ENCODE data around the gene BIN2. TPM values are rescaled to one million over a fixed set of nuclear protein-coding genes. Genes with fewer than 3 reads are reported as not detected.

The BIN2 gene
- total and polyA plus RNA-seq, 10 of the 15 experiments (the other 5 are each of a cell fraction or from before 2014, with no cell fraction given): 8.6 to 42.9 (median 32.1) TPM

DNA sequence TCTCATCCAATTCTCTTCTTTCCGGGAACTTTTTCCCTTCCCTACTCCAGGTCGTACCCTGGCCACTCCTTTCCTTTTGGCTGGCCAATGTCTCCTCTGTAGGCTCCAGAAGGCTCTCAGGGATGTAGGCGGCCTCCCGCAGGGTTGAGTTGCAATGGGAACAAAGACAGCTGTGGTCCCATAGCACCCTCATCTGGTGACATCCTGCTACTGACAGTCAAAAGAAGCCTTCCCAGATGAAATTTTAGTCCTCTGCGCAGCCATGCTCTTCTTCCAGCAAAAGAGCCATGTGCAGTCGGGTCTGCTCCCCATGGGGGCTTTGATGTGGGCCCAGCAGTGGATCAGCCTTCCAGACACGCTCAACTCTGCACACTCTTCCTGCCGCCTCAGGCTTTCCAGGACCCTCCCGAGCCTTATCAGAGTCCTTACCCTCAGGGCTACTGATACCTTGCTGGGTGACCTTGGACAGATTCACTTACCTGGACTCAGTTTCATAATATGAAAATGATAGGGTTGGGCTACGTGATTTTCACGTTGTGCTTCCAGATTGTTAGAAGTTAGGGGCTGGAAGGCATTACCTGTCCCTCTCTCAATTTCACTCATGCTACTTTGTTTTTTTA lies 28.0 kb upstream of the BIN2 start:
- in situ Hi-C loops (cut with MboI) (no loop called here), intact Hi-C loops (cut with micrococcal nuclease; ENCODE audit: unreplicated experiment) (no loop called here)
- Histone ChIP-seq H3K79me2 (ENCODE audit: control insufficient read depth, insufficient read depth, low read length) (no peaks in the 10 kb centered on the region), H3K27ac (ENCODE audit: control insufficient read depth, insufficient read depth) (no peak overlapping the region), H4K20me1 (ENCODE audit: control insufficient read depth, insufficient read depth) (no peaks in the 10 kb centered on the region), H3K4me2 (ENCODE audit: control insufficient read depth, insufficient read depth) (no peak overlapping the region), H3K4me1 (ENCODE audit: control insufficient read depth, insufficient read depth, low read length) (peaks cover 3% of the 10 kb centered on the region), H3K9me3 (replicated peaks; ENCODE audit: control insufficient read depth, insufficient read depth, low read length) (peaks cover under 1% of the 10 kb centered on the region; the same call in 2 of the 3 replicates), H3K27me3 (replicated peaks in 1 of 2; ENCODE audit: control insufficient read depth in 2 of 2, insufficient read depth in 2 of 2, low read length in 1 of 2) (no peaks in the 10 kb centered on the region), H3K4me3 (no peak overlapping the region), H3K9ac (ENCODE audit: control insufficient read depth, insufficient read depth, low read length) (no peak overlapping the region), H2AFZ (ENCODE audit: control insufficient read depth, low read depth, low read length) (no peak overlapping the region), H3K36me3 (ENCODE audit: control insufficient read depth in 2 of 2, insufficient read depth in 2 of 2, low read length in 1 of 2) (no peaks in the 10 kb centered on the region)
- ChIA-PET RAD21 (ENCODE audit: unreplicated experiment) (interaction anchor here (3.1 kb wide), 1 partner anchor 11 kb away, joined by 12 read pairs; no protein-coding TSS in a partner anchor), SMC1A (ENCODE audit: uncharacterized antibody, unreplicated experiment) (interaction anchor here (1.1 to 4.7 kb wide), 2 partner anchors 10 to 44 kb away, joined by 3 to 18 read pairs; no protein-coding TSS in a partner anchor), POLR2A (no interaction called here), CTCF (interaction anchor here (0.9 to 4.2 kb wide), 8 partner anchors 8 to 526 kb away, joined by 3 to 32 read pairs (median 6); no protein-coding TSS in a partner anchor)
- WGBS (ENCODE audit: insufficient coverage, insufficient replicate concordance, low lambda C conversion rate, missing lambda C conversion rate): 80% methylated on average over 11 of the region's 11 CpGs
- BruUV-seq (replicated peaks): TSS peak; percentile 64
- ATAC-seq (peak; percentile 60; the same call in 2 of the 3 replicates), FAIRE-seq (no peak), DNase-seq (ENCODE audit: low read depth, low spot score) (no peak)
- no peak for TF ChIP-seq E2F4 (IDR thresholded peaks at IDR 0.05; ENCODE audit: low read depth, low read length)
- TF ChIP-seq HDGF (IDR thresholded peaks at IDR 0.05): no peak
- TF ChIP-seq RAD21 (IDR thresholded peaks at IDR 0.05; ENCODE audit: insufficient read depth, low read depth, low read length): peak; percentile 66
- TF ChIP-seq BRCA1 (IDR thresholded peaks at IDR 0.05; ENCODE audit: low read depth, low read length): no peak
- no peak for TF ChIP-seq IRF5 (IDR thresholded peaks at IDR 0.05; ENCODE audit: borderline replicate concordance)
- TF ChIP-seq, protein P1, sequence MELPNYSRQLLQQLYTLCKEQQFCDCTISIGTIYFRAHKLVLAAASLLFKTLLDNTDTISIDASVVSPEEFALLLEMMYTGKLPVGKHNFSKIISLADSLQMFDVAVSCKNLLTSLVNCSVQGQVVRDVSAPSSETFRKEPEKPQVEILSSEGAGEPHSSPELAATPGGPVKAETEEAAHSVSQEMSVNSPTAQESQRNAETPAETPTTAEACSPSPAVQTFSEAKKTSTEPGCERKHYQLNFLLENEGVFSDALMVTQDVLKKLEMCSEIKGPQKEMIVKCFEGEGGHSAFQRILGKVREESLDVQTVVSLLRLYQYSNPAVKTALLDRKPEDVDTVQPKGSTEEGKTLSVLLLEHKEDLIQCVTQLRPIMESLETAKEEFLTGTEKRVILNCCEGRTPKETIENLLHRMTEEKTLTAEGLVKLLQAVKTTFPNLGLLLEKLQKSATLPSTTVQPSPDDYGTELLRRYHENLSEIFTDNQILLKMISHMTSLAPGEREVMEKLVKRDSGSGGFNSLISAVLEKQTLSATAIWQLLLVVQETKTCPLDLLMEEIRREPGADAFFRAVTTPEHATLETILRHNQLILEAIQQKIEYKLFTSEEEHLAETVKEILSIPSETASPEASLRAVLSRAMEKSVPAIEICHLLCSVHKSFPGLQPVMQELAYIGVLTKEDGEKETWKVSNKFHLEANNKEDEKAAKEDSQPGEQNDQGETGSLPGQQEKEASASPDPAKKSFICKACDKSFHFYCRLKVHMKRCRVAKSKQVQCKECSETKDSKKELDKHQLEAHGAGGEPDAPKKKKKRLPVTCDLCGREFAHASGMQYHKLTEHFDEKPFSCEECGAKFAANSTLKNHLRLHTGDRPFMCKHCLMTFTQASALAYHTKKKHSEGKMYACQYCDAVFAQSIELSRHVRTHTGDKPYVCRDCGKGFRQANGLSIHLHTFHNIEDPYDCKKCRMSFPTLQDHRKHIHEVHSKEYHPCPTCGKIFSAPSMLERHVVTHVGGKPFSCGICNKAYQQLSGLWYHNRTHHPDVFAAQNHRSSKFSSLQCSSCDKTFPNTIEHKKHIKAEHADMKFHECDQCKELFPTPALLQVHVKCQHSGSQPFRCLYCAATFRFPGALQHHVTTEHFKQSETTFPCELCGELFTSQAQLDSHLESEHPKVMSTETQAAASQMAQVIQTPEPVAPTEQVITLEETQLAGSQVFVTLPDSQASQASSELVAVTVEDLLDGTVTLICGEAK (IDR thresholded peaks at IDR 0.05; ENCODE audit: borderline replicate concordance): no peak
- no peak for TF ChIP-seq TCF12 (IDR thresholded peaks at IDR 0.05; ENCODE audit: low read depth, low read length)
- TF ChIP-seq, protein P2, sequence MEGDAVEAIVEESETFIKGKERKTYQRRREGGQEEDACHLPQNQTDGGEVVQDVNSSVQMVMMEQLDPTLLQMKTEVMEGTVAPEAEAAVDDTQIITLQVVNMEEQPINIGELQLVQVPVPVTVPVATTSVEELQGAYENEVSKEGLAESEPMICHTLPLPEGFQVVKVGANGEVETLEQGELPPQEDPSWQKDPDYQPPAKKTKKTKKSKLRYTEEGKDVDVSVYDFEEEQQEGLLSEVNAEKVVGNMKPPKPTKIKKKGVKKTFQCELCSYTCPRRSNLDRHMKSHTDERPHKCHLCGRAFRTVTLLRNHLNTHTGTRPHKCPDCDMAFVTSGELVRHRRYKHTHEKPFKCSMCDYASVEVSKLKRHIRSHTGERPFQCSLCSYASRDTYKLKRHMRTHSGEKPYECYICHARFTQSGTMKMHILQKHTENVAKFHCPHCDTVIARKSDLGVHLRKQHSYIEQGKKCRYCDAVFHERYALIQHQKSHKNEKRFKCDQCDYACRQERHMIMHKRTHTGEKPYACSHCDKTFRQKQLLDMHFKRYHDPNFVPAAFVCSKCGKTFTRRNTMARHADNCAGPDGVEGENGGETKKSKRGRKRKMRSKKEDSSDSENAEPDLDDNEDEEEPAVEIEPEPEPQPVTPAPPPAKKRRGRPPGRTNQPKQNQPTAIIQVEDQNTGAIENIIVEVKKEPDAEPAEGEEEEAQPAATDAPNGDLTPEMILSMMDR (IDR thresholded peaks at IDR 0.05 in 2 of 3, conservative IDR thresholded peaks at IDR 0.05 in 1 of 3; ENCODE audit: control insufficient read depth in 2 of 3, extremely low read depth in 1 of 3, insufficient read depth in 1 of 3, low read depth in 3 of 3, low read length in 3 of 3): peak; percentile 50 to 64 (median 64); a peak in 5 of 6 replicates
- no peak for TF ChIP-seq NRF1 (conservative IDR thresholded peaks at IDR 0.05; ENCODE audit: low read depth, low read length)
- TF ChIP-seq EED (IDR thresholded peaks at IDR 0.05; ENCODE audit: low read depth): no peak
- no peak for TF ChIP-seq HCFC1 (IDR thresholded peaks at IDR 0.05; ENCODE audit: low read length)
- TF ChIP-seq TBL1XR1 (IDR thresholded peaks at IDR 0.05; ENCODE audit: low read depth, low read length): no peak
- no peak for TF ChIP-seq NFIC (IDR thresholded peaks at IDR 0.05; ENCODE audit: low read depth, low read length)
- TF ChIP-seq ATF3 (IDR thresholded peaks at IDR 0.05; ENCODE audit: borderline replicate concordance, extremely low read depth, low read depth, low read length): no peak
- TF ChIP-seq YY1 (IDR thresholded peaks at IDR 0.05; ENCODE audit: low read depth, low read length): no peak
